AG04450 (cell line): Measurements from ENCODE around the gene CCR5AS.
"Not testable (repeated sequence)": the region's sequence is repeated elsewhere in the genome, so short reads cannot be mapped to it uniquely, and the experiment has no call there.

Source experiments
- CTCF ChIA-PET: fragments of 300-600, 350-600 bp; formaldehyde crosslinking; extraction: SDS; loops from one replicate; lab custom pipeline; 2022; ENCODE audit warnings: antibody characterized with exemption, inconsistent platforms; lab: Charles Lee
- POLR2A ChIA-PET: fragments of 350-600 bp; formaldehyde crosslinking; extraction: SDS; loops from one replicate; lab custom pipeline; 2021; ENCODE audit warnings: antibody characterized with exemption, inconsistent platforms; lab: Yijun Ruan, JAX
- DNase-seq: peaks from one replicate; pipeline ENCODE4 v3.0.0-alpha.2; 2011; ENCODE audit warnings: low read depth, low spot score
- H3K27ac ChIP-seq: one replicate; pipeline ENCODE4 v1.5.1; 2012; ENCODE audit warnings: low read depth, low read length, control low read depth
- H3K27me3 ChIP-seq: one replicate; pipeline ENCODE4 v1.6.0; 2012; ENCODE audit warnings: low read length; ENCODE audit not compliant: control insufficient read depth, insufficient read depth
- H3K4me3 ChIP-seq: 2 replicates; pipeline ENCODE4 v1.5.1; 2011; ENCODE audit warnings: mild to moderate bottlenecking, low read depth, low read length, control low read depth
- H3K9me3 ChIP-seq: 2 replicates; pipeline ENCODE4 v1.5.1; 2012; ENCODE audit warnings: low read length; ENCODE audit not compliant: control insufficient read depth, insufficient read depth
- CTCF ChIP-seq: IDR thresholded peaks from 2 replicates; pipeline ENCODE4 v1.5.1; 2011; ENCODE audit warnings: low read depth, low read length, control low read depth, inconsistent platforms

Gene CCR5AS

DNA sequence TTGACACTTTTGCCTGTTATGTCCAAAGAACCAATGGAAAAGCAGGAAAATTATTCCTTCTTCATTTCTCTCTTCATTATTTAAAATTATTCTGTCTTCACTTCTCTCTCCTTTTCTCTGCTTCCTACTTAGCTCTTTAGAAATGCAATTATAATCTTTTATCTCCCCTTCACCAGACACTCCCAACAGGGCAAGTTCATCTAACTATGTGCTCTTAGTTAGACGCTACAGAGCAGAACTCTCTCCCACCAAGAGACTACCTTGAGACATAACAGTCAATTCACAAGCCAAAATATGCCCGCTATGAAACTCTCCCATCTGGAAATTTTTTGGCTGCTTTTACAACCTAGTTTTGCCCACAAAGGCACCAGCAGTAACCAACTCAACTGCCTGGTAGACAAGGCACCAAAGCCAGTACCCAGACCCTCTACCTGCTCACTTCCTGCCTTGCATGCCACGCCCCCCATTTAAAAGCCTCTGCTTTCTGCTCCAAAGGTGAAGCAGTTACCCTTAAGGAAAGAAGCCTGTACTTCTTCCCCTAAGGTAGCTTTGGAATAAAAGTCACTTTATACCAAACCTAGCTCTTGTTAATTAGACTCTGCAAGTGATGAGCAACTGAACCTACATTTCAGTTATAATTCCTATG, 28.3 kb upstream of the CCR5AS start:
- H3K4me3 ChIP-seq, result no peak overlapping the region
- CTCF ChIA-PET, result interaction anchor here (1.1 kb wide), 1 partner anchor 15 kb away, joined by 4 read pairs; no protein-coding TSS in a partner anchor
- H3K9me3 ChIP-seq, result no peaks in the 10 kb centered on the region; the same call in 1 of the 2 replicates
- no peak overlapping the region for H3K27ac ChIP-seq
- DNase-seq, result no peak
- POLR2A ChIA-PET, result no interaction called here
- peaks cover 14% of the 10 kb centered on the region for H3K27me3 ChIP-seq
- TF ChIP-seq CTCF, result no peak

GRCh38 chr3:46433841-46434240, 27.0 kb upstream of the CCR5AS start:
- POLR2A ChIA-PET, result no interaction called here
- Histone ChIP-seq H3K27me3 (peaks cover 14% of the 10 kb centered on the region), H3K27ac (no peak overlapping the region), H3K9me3 (no peaks in the 10 kb centered on the region; the same call in 1 of the 2 replicates), H3K4me3 (no peak overlapping the region)
- no peak for DNase-seq
- CTCF ChIA-PET, result no interaction called here
- no peak for TF ChIP-seq CTCF

DNA sequence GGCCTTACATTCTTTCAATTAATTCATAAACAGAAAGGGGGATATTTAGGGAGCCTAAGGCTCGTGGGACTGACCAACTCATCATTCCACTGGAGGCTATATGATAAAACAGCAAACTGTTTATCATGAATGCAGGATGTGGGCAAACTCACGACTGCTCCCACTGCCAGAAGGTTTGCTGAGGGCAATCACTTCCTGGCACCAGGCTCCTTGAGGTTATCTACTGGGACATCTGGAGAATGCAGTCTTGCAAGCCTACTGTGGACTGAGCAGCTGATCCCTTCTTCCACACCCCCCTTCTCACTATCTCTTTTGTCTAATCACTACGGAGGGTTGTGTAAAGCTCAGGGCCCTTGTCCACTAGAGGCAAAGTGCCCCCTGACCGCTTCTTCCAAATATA, 26.3 kb upstream of the CCR5AS start:
- CTCF ChIA-PET, POLR2A ChIA-PET: not testable (repeated sequence)

DNA sequence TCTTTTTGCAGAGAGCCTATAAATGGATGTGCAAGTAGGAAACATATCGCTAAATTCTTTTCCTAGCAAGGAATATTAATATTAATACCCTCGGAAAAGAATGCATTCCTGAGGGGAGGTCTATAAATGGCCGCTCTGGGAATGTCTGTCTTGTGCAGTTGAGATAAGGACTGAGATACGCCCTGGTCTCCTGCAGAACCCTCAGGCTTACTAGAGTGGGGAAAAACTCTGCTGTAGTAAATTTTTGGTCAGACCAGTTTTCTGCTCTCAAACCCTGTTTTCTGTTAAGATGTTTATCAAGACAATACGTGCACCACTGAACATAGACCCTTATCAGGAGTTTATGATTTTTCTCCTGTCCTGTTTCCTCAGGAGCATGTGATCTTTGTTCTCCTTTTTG, 25.0 kb upstream of the CCR5AS start:
- H3K9me3 ChIP-seq, CTCF ChIA-PET: not testable (repeated sequence)

More for the DNA sequence above, 26.3 kb upstream of the CCR5AS start:
- peaks cover 14% of the 10 kb centered on the region for H3K27me3 ChIP-seq
- DNase-seq, H3K9me3 ChIP-seq, H3K27ac ChIP-seq, H3K4me3 ChIP-seq: not testable (repeated sequence)

DNA sequence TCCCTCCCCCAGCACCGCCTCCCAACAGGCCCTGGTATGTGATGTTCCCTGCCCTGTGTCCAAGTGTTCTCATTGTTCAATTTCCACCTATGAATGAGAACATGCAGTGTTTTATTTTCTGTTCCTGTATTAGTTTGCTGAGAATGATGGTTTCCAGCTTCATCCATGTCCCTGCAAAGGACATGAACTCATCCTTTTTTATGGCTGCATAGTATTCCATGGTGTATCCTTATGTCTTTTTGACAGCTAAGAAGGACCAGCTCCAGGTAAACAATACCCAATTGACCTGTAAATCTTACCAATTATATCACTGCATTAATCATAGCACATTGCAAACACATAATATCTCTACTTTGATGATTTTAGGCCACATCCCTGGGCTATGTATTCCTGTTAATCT, 24.0 kb upstream of the CCR5AS start:
- peaks cover 13% of the 10 kb centered on the region for H3K27me3 ChIP-seq
- H3K27ac ChIP-seq, H3K9me3 ChIP-seq, POLR2A ChIA-PET, H3K4me3 ChIP-seq, DNase-seq, CTCF ChIA-PET: not testable (repeated sequence)

More for the DNA sequence above, 25.0 kb upstream of the CCR5AS start:
- DNase-seq, H3K4me3 ChIP-seq, POLR2A ChIA-PET, H3K27ac ChIP-seq: not testable (repeated sequence)
- H3K27me3 ChIP-seq, result peaks cover 15% of the 10 kb centered on the region

DNA sequence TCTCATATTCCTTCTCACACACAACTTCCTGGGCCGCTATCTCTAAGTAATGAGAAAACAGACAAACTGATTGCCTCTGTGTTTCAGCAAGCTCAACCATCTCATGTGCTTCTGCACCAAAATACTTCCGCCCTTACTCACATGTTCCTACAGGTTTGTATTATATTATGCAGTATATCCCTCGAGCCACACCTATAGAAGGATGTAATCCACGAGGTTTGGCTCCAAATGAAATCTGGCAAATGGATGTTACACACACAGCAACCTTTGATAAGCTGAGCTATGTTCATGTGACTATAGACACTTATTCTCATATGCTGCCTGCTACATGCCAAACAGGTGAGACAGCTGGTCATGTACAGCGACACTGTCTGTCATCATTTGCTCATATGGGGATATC, 22.8 kb upstream of the CCR5AS start:
- TF ChIP-seq CTCF, result no peak

More for the DNA sequence above, 22.8 kb upstream of the CCR5AS start:
- CTCF ChIA-PET, result no interaction called here
- DNase-seq, result no peak
- Histone ChIP-seq H3K9me3 (no peaks in the 10 kb centered on the region; the same call in 1 of the 2 replicates), H3K4me3 (no peak overlapping the region), H3K27me3 (peaks cover 11% of the 10 kb centered on the region), H3K27ac (no peak overlapping the region)
- POLR2A ChIA-PET, result no interaction called here
